Large intestine (tissue), 3 donors: ENCODE measurements around the gene PYGB. TPM values are rescaled to one million over a fixed set of nuclear protein-coding genes. Genes with fewer than 3 reads are reported as not detected.

Source experiments
- DNase-seq, 2 donors: peaks; one replicate each; pipeline versions ENCODE4 v3.0.0 to v3.0.0-alpha.2; 2013
- H3K27ac ChIP-seq: one replicate; pipeline ENCODE4 v1.5.1; 2013; ENCODE audit warnings: low read length
- H3K27me3 ChIP-seq: 2 replicates; pipeline ENCODE4 v1.6.1; 2013; ENCODE audit warnings: low read length; ENCODE audit not compliant: control insufficient read depth, insufficient read depth
- H3K36me3 ChIP-seq: 2 replicates; pipeline ENCODE4 v1.6.1; 2013; ENCODE audit warnings: low read length; ENCODE audit not compliant: control insufficient read depth, insufficient read depth
- H3K4me1 ChIP-seq: one replicate; pipeline ENCODE4 v1.6.1; 2013; ENCODE audit warnings: low read length; ENCODE audit not compliant: control insufficient read depth, insufficient read depth
- H3K4me3 ChIP-seq: one replicate; pipeline ENCODE4 v1.5.1; 2013; ENCODE audit warnings: low read length
- H3K9me3 ChIP-seq: one replicate; pipeline ENCODE4 v1.6.1; 2013; ENCODE audit warnings: mild to moderate bottlenecking, low read depth, low read length, moderate library complexity; ENCODE audit not compliant: control insufficient read depth
- WGBS: methylation state at CpG from one replicate; pipeline ENCODE4 v1.1.5; 2013; ENCODE audit warnings: low lambda C conversion rate; ENCODE audit not compliant: insufficient coverage; 5-methylcytosine and 5-hydroxymethylcytosine counted together
- polyA plus RNA-seq: library from polyadenylated mRNA; unstranded; fragments of 120-200 nt; gene quantifications from one replicate; pipeline ENCODE4 v1.2.1, GENCODE V29; 2013

PYGB gene
- polyA plus RNA-seq, 1 donor: 35.1 TPM

DNA sequence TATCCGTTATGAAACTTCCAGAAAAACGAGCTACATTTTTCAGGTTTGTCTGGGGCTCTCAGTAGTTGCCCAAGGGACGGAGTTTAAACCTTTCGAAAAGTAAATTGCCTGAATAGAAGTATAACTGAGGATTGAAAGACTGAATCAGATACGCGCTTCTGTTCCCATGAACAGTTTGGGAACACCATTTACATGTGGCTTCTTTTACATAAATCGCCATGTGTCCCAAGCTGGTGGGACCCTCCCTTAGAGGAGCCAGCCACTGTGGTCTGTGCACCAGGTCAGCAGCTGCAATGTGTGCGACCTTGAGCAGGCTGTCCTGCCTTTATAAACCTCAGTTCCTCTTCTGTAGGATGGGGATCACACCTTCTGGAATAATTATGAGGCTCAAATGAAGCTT, 41.3 kb upstream of the PYGB start:
- Histone ChIP-seq H3K9me3 (no peaks in the 10 kb centered on the region), H3K27ac (no peak overlapping the region), H3K36me3 (peaks cover 34% of the 10 kb centered on the region), H3K27me3 (no peaks in the 10 kb centered on the region), H3K4me1 (no peaks in the 10 kb centered on the region), H3K4me3 (no peak overlapping the region)
- no peak for DNase-seq
- WGBS: 100% methylated on average over 1 of the region's 8 CpGs

- H3K4me3 ChIP-seq: no peak overlapping the region
- no peak overlapping the region for H3K27ac ChIP-seq
- no peaks in the 10 kb centered on the region for H3K27me3 ChIP-seq
- H3K36me3 ChIP-seq: peaks cover 42% of the 10 kb centered on the region
- no peaks in the 10 kb centered on the region for H3K9me3 ChIP-seq
- no CpG with 5 or more reads among the region's 22 CpGs for WGBS
- DNase-seq: no peak
- no peaks in the 10 kb centered on the region for H3K4me1 ChIP-seq
These were observed 40.5 kb upstream of the PYGB start for GRCh38 chr20:25207149-25207959.

GRCh38 chr20:25207960-25208534, 39.8 kb upstream of the PYGB start:
- no peak overlapping the region for H3K4me3 ChIP-seq
- no peaks in the 10 kb centered on the region for H3K4me1 ChIP-seq
- H3K9me3 ChIP-seq: no peaks in the 10 kb centered on the region
- H3K36me3 ChIP-seq: peaks cover 44% of the 10 kb centered on the region
- WGBS: no CpG with 5 or more reads among the region's 9 CpGs
- no peak overlapping the region for H3K27ac ChIP-seq
- no peaks in the 10 kb centered on the region for H3K27me3 ChIP-seq
- no peak for DNase-seq

GRCh38 chr20:25209400-25209799, 38.5 kb upstream of the PYGB start:
- no peaks in the 10 kb centered on the region for H3K4me1 ChIP-seq
- H3K9me3 ChIP-seq: no peaks in the 10 kb centered on the region
- no peak for DNase-seq
- no peak overlapping the region for H3K4me3 ChIP-seq
- peaks cover 57% of the 10 kb centered on the region for H3K36me3 ChIP-seq
- WGBS: no CpG with 5 or more reads among the region's 1 CpG
- no peak overlapping the region for H3K27ac ChIP-seq
- no peaks in the 10 kb centered on the region for H3K27me3 ChIP-seq

DNA sequence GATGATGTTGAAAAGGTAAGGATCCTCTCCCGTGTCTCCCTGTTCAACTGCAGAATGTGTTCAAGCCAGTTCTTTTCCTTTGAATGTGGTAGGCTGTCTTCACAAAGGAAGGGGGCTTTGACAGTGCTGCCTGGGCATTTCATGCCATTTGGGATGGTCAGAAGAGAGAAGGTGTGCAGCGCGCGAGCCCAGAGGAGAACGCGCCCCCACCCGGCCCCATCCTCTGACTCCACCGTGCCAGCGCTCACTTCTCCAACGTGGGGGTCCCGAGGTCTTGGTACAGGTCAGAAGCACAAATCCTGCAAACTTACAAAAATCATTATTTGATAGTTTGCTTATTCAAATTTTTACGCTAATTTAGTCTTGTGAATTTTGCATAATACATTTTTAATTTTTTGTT, 38.0 kb upstream of the PYGB start:
- H3K27ac ChIP-seq: no peak overlapping the region
- no peak for DNase-seq
- no peaks in the 10 kb centered on the region for H3K4me1 ChIP-seq
- no peak overlapping the region for H3K4me3 ChIP-seq
- H3K9me3 ChIP-seq: no peaks in the 10 kb centered on the region
- H3K36me3 ChIP-seq: peaks cover 61% of the 10 kb centered on the region
- no peaks in the 10 kb centered on the region for H3K27me3 ChIP-seq
- no CpG with 5 or more reads among the region's 12 CpGs for WGBS

- WGBS: no CpG with 5 or more reads among the region's 7 CpGs
- Histone ChIP-seq H3K9me3 (no peaks in the 10 kb centered on the region), H3K27ac (no peak overlapping the region), H3K4me3 (no peak overlapping the region), H3K4me1 (no peaks in the 10 kb centered on the region), H3K27me3 (no peaks in the 10 kb centered on the region), H3K36me3 (peaks cover 72% of the 10 kb centered on the region)
- no peak for DNase-seq
These were observed 36.6 kb upstream of the PYGB start for GRCh38 chr20:25211273-25211672.

- peaks cover 74% of the 10 kb centered on the region for H3K36me3 ChIP-seq
- H3K27ac ChIP-seq: no peak overlapping the region
- H3K9me3 ChIP-seq: no peaks in the 10 kb centered on the region
- no peak overlapping the region for H3K4me3 ChIP-seq
- WGBS: no CpG with 5 or more reads among the region's 5 CpGs
- no peaks in the 10 kb centered on the region for H3K27me3 ChIP-seq
- H3K4me1 ChIP-seq: no peaks in the 10 kb centered on the region
- no peak for DNase-seq
These were observed 35.6 kb upstream of the PYGB start for GRCh38 chr20:25212242-25212641.

DNA sequence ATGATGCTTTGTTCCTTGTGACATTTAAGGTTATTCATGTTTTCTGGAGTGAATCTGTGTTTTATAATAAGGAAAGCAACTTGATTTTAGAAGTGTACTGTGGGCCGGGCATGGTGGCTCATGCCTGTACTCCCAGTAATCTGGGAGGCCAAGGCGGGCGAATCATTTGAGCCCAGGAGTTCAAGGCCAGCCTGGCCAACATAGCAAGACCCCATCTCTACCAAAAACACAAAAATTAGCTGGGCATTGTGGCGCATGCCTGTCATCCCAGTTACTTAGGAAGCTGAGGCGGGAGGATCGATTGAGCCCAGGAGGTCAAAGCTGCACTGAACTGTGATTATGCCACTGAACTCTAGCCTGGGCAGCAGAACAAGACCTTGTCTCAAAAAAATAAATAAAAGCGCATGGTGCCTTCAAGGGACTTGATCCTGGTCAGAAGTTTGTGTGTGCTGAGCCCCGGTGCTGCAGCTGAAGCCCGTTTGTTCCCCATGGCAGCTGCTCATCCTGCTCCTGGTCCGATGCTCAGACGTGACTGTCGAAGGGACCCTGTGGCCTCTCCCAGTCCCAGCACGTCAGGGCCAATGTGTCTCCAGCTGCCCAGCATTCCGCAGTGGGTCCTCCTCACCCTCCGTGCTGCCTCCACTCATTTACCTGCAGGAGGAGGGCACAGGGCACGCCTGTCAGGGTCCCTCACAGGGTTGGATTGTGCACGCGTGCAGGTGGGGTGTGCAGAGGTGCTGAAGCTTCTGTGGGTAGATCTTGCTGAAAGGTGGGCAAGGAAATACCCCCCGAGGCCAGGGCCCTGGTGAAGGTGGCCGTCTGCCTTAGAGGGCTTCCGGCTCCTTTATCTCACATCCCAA, 34.1 kb upstream of the PYGB start:
- H3K36me3 ChIP-seq: peaks cover 78% of the 10 kb centered on the region
- no peak overlapping the region for H3K27ac ChIP-seq
- no peak overlapping the region for H3K4me3 ChIP-seq
- no peaks in the 10 kb centered on the region for H3K9me3 ChIP-seq
- no peak for DNase-seq
- no peaks in the 10 kb centered on the region for H3K27me3 ChIP-seq
- H3K4me1 ChIP-seq: no peaks in the 10 kb centered on the region
- WGBS: no CpG with 5 or more reads among the region's 21 CpGs

- whole genome bisulfite sequencing: no CpG with 5 or more reads among the region's 7 CpGs
- no peaks in the 10 kb centered on the region for H3K4me1 ChIP-seq
- H3K9me3 ChIP-seq: no peaks in the 10 kb centered on the region
- no peaks in the 10 kb centered on the region for H3K27me3 ChIP-seq
- H3K4me3 ChIP-seq: no peak overlapping the region
- peaks cover 83% of the 10 kb centered on the region for H3K36me3 ChIP-seq
- no peak for DNase-seq
- no peak overlapping the region for H3K27ac ChIP-seq
These were observed 33.5 kb upstream of the PYGB start for GRCh38 chr20:25214426-25214790.

GRCh38 chr20:25214819-25215218, 33.1 kb upstream of the PYGB start:
- no CpG with 5 or more reads among the region's 7 CpGs for WGBS
- Histone ChIP-seq H3K36me3 (peaks cover 84% of the 10 kb centered on the region), H3K9me3 (no peaks in the 10 kb centered on the region), H3K27ac (no peak overlapping the region), H3K27me3 (no peaks in the 10 kb centered on the region), H3K4me3 (no peak overlapping the region), H3K4me1 (no peaks in the 10 kb centered on the region)
- no peak for DNase-seq
